A549 (cell line): ENCODE measurements around the gene PLOD3. TPM values are rescaled to one million over a fixed set of nuclear protein-coding genes. Genes with fewer than 3 reads are reported as not detected.
A peak's percentile ranks its signal among the peaks of the same experiment; 100 is the strongest.

Experiments used
- ATAC-seq, 2 experiments: fragments of 200-7000 bp in 1 of 2; fragments of >200 bp in 1 of 2; cut with Nextera tagmentation in 1 of 2; cut with Tn5 transposase in 1 of 2; 3 replicates each; pipeline versions ENCODE4 v1.8.0 to v1.9.1; 2018 to 2020; ENCODE audit warnings: mild to moderate bottlenecking in 1 of 2, moderate library complexity in 1 of 2
- CTCF ChIA-PET: fragments of 300-600 bp; sonication (Branson Sonifier 250); formaldehyde crosslinking; extraction: SDS; loops from one replicate; lab custom pipeline; 2021; ENCODE audit warnings: antibody characterized with exemption, inconsistent platforms; lab: Yijun Ruan, JAX
- POLR2A ChIA-PET: fragments of 350-600 bp; formaldehyde crosslinking; extraction: SDS; loops from one replicate; lab custom pipeline; 2021; ENCODE audit warnings: antibody characterized with exemption, inconsistent platforms; lab: Yijun Ruan, JAX
- DNase-seq, 2 experiments: peaks; one replicate each; pipeline versions ENCODE4 v3.0.0 to v3.0.0-alpha.2; 2011 to 2016; ENCODE audit warnings: low read depth in 1 of 2, low spot score in 1 of 2
- FAIRE-seq: peaks from 2 replicates; lab custom pipeline; 2011; peaks lifted over from hg19 to GRCh38; lab: Jason Lieb, UNC
- H3K27ac ChIP-seq, 2 experiments: fragments of >200 bp; sonication (Bioruptor Twin); formaldehyde crosslinking; 3 replicates each; pipeline ENCODE4 v1.5.1; 2016 to 2017
- H3K4me1 ChIP-seq: fragments of >200 bp; sonication (Bioruptor Twin); formaldehyde crosslinking; 3 replicates; pipeline ENCODE4 v1.6.1; 2016
- H3K4me2 ChIP-seq: fragments of >200 bp; sonication (Bioruptor Twin); formaldehyde crosslinking; 3 replicates; pipeline ENCODE4 v1.6.1; 2016
- H3K4me3 ChIP-seq: fragments of >200 bp; sonication (Bioruptor Twin); formaldehyde crosslinking; 3 replicates; pipeline ENCODE4 v1.5.1; 2016
- H3K9me3 ChIP-seq: fragments of >200 bp; sonication (Bioruptor Twin); formaldehyde crosslinking; 3 replicates; pipeline ENCODE4 v1.6.1; 2016
- BHLHE40 ChIP-seq: IDR thresholded peaks from 2 replicates; pipeline ENCODE4 v1.6.1; 2012; ENCODE audit warnings: low read depth, low read length, inconsistent platforms
- CBX8 ChIP-seq: fragments of 200-600 bp; sonication (generic); IDR thresholded peaks from 2 replicates; pipeline ENCODE4 v1.6.1; 2016
- CEBPB ChIP-seq, 2 experiments: fragments of >200 bp in 1 of 2; sonication (Bioruptor Twin) in 1 of 2; formaldehyde crosslinking in 1 of 2; IDR thresholded peaks; 2 replicates each; pipeline ENCODE4 v1.6.1; 2012 to 2016
- CHD2 ChIP-seq: fragments of 150-350 bp; IDR thresholded peaks from 2 replicates; pipeline ENCODE4 v1.6.1; 2014; ENCODE audit warnings: low read length; ENCODE audit not compliant: partially characterized antibody
- EHMT2 ChIP-seq: fragments of 200-600 bp; sonication (generic); IDR thresholded peaks from 2 replicates; pipeline ENCODE4 v1.6.1; 2016; ENCODE audit warnings: antibody characterized with exemption, low read depth, mild to moderate bottlenecking, moderate library complexity
- EP300 ChIP-seq, 2 experiments: fragments of >200 bp; sonication (Bioruptor Twin); formaldehyde crosslinking; IDR thresholded peaks; 2 replicates in 1 of 2; 3 replicates in 1 of 2; pipeline ENCODE4 v1.6.1; 2016 to 2017
- JUNB ChIP-seq: fragments of >200 bp; sonication (Bioruptor Twin); formaldehyde crosslinking; IDR thresholded peaks from 2 replicates; pipeline ENCODE4 v1.6.1; 2016
- MAZ ChIP-seq: fragments of 150-350 bp; IDR thresholded peaks from 2 replicates; pipeline ENCODE4 v1.6.1; 2014; ENCODE audit warnings: antibody characterized with exemption, low read depth, low read length, borderline replicate concordance
- NFE2L2 ChIP-seq: fragments of 150-350 bp; conservative IDR thresholded peaks from 2 replicates; pipeline ENCODE4 v1.6.1; 2014; ENCODE audit warnings: low read length
- NPAS2 ChIP-seq: fragments of 250-450 bp; sonication (Bioruptor Pico); IDR thresholded peaks from 2 replicates; pipeline ENCODE4 v1.8.0; 2022; ENCODE audit warnings: mild to moderate bottlenecking, moderate library complexity, borderline replicate concordance
- RARB ChIP-seq: fragments of 250-450 bp; sonication (Bioruptor Pico); IDR thresholded peaks from 2 replicates; pipeline ENCODE4 v1.8.0; 2021; ENCODE audit warnings: mild to moderate bottlenecking, moderate library complexity
- RFX5 ChIP-seq: fragments of 450-650 bp; IDR thresholded peaks from 2 replicates; pipeline ENCODE4 v1.7.1; 2014; ENCODE audit warnings: antibody characterized with exemption, mild to moderate bottlenecking, moderate library complexity
- TP53 ChIP-seq: fragments of 250-450 bp; sonication (Bioruptor Pico); IDR thresholded peaks from 2 replicates; pipeline ENCODE4 v1.5.0; 2021; ENCODE audit warnings: mild to moderate bottlenecking, moderate library complexity
- ZC3H11A ChIP-seq: fragments of 450-650 bp; IDR thresholded peaks from 2 replicates; pipeline ENCODE4 v1.6.1; 2014; ENCODE audit warnings: antibody characterized with exemption, mild to moderate bottlenecking
- ZFP36 ChIP-seq: fragments of 450-650 bp; IDR thresholded peaks from 2 replicates; pipeline ENCODE4 v1.6.1; 2014; ENCODE audit warnings: borderline replicate concordance; ENCODE audit not compliant: partially characterized antibody
- WGBS: methylation state at CpG from one replicate; pipeline ENCODE4 v1.1.6; 2017; ENCODE audit errors: missing lambda C conversion rate; 5-methylcytosine and 5-hydroxymethylcytosine counted together
- polyA plus RNA-seq, 4 experiments: library from polyadenylated mRNA; depleted of rRNA in 3 of 4; stranded (reverse); fragments of >200 nt; fragmentation: RNase III in 1 of 4; extraction: RNeasy Plus Mini Kit Qiagen cat#74134 plus additional on column Dnase treatment in 1 of 4; gene quantifications; 2 replicates in 3 of 4; 3 replicates in 1 of 4; pipeline ENCODE4 v1.2.3, GENCODE V29; 2011 to 2017
- TF ChIP-seq, protein P1 (sequence below): IDR thresholded peaks from 2 replicates; pipeline ENCODE4 v1.6.1; 2012; ENCODE audit warnings: low read depth, borderline replicate concordance
- TF ChIP-seq, protein P2 (sequence below): fragments of 250-450 bp; sonication (Bioruptor Pico); IDR thresholded peaks from 2 replicates; pipeline ENCODE4 v1.5.0; 2021; ENCODE audit warnings: mild to moderate bottlenecking, moderate library complexity, borderline replicate concordance
- TF ChIP-seq, protein P3 (sequence below): IDR thresholded peaks from 2 replicates; pipeline ENCODE4 v1.6.1; 2012
- TF ChIP-seq, protein P4 (sequence below): fragments of 250-450 bp; sonication (Bioruptor Pico); IDR thresholded peaks from 2 replicates; pipeline ENCODE4 v1.5.0; 2020; ENCODE audit warnings: low read depth, mild to moderate bottlenecking, moderate library complexity
- TF ChIP-seq, protein P5 (sequence below): fragments of >200 bp; sonication (Bioruptor Twin); formaldehyde crosslinking; IDR thresholded peaks from 3 replicates; pipeline ENCODE4 v1.5.1; 2016

PLOD3 gene
- polyA plus RNA-seq, 2 of the 4 experiments (the other 2 are of a cell fraction), result 26.0 to 48.7 TPM

DNA sequence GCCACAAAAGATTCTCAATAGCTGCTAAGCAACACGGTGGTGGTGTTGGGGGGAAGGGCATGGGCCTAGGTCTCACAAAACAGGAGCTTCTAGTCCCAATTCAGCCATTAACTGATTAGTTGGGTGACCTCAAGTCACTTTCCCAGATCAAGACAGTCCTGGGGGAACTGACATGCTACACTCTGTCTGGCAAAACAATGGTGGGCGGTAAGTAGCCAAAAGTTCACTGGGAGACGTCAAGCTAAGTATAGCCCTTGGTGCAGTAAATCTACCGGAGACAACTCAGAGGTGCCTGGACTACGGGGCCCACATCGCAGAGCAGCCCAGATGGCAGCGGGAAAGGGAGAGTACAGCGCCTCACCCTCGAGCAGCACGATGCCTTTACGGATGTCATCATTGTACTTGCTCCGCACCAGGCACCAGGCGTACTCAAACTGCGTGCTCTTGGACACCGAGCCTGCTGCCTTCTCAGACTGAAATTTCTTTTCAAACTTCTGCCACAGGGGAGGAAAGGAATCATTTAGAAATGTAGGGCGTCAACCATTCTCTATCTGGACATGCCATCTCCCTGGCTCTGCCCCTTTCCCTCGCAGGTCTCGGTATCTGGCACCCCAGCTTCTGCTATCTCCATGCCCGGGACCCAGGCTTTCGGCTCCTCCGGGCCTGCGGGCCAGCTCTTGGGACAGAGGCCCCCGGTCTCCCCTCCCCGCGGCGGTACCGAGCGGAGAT is 26.4 kb upstream of the PLOD3 start:
- peak in 1 of 2 experiments; percentile 1; a peak in 2 of 6 replicates for ATAC-seq
- Histone ChIP-seq H3K4me2 (peak overlapping the region; percentile 96), H3K9me3 (no peaks in the 10 kb centered on the region)
- CTCF ChIA-PET, result interaction anchor here (0.6 to 5.3 kb wide), 36 partner anchors 8 to 349 kb away, joined by 3 to 60 read pairs (median 4); partner anchors contain the start of genes AP1S1, MUC12, PLOD3 and ZNHIT1
- 28% methylated on average over 24 of the region's 28 CpGs for WGBS
- TF ChIP-seq, protein P1, sequence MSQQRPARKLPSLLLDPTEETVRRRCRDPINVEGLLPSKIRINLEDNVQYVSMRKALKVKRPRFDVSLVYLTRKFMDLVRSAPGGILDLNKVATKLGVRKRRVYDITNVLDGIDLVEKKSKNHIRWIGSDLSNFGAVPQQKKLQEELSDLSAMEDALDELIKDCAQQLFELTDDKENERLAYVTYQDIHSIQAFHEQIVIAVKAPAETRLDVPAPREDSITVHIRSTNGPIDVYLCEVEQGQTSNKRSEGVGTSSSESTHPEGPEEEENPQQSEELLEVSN, result no peak
- TF ChIP-seq MAZ (no peak), TP53 (CRISPR knock-in tag) (no peak), CEBPB (IDR thresholded peaks at IDR 0.05) (no peak), RFX5 (no peak), EHMT2 (no peak), RARB (no peak), BHLHE40 (no peak), NFE2L2 (no peak), ZFP36 (no peak), CBX8 (no peak)
- TF ChIP-seq, protein P2, sequence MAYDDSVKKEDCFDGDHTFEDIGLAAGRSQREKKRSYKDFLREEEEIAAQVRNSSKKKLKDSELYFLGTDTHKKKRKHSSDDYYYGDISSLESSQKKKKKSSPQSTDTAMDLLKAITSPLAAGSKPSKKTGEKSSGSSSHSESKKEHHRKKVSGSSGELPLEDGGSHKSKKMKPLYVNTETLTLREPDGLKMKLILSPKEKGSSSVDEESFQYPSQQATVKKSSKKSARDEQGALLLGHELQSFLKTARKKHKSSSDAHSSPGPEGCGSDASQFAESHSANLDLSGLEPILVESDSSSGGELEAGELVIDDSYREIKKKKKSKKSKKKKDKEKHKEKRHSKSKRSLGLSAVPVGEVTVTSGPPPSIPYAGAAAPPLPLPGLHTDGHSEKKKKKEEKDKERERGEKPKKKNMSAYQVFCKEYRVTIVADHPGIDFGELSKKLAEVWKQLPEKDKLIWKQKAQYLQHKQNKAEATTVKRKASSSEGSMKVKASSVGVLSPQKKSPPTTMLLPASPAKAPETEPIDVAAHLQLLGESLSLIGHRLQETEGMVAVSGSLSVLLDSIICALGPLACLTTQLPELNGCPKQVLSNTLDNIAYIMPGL (CRISPR knock-in tag), result no peak
- TF ChIP-seq, protein P3, sequence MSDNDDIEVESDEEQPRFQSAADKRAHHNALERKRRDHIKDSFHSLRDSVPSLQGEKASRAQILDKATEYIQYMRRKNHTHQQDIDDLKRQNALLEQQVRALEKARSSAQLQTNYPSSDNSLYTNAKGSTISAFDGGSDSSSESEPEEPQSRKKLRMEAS, result no peak
- TF ChIP-seq, protein P4, sequence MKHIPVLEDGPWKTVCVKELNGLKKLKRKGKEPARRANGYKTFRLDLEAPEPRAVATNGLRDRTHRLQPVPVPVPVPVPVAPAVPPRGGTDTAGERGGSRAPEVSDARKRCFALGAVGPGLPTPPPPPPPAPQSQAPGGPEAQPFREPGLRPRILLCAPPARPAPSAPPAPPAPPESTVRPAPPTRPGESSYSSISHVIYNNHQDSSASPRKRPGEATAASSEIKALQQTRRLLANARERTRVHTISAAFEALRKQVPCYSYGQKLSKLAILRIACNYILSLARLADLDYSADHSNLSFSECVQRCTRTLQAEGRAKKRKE (CRISPR knock-in tag), result no peak
- TF ChIP-seq, protein P5, sequence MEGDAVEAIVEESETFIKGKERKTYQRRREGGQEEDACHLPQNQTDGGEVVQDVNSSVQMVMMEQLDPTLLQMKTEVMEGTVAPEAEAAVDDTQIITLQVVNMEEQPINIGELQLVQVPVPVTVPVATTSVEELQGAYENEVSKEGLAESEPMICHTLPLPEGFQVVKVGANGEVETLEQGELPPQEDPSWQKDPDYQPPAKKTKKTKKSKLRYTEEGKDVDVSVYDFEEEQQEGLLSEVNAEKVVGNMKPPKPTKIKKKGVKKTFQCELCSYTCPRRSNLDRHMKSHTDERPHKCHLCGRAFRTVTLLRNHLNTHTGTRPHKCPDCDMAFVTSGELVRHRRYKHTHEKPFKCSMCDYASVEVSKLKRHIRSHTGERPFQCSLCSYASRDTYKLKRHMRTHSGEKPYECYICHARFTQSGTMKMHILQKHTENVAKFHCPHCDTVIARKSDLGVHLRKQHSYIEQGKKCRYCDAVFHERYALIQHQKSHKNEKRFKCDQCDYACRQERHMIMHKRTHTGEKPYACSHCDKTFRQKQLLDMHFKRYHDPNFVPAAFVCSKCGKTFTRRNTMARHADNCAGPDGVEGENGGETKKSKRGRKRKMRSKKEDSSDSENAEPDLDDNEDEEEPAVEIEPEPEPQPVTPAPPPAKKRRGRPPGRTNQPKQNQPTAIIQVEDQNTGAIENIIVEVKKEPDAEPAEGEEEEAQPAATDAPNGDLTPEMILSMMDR, result no peak
- TF ChIP-seq, all 56 proteins: peak for 0
- Histone ChIP-seq H3K27ac (peak overlapping the region; percentile 86 to 93), H3K4me1 (peaks cover 15% of the 10 kb centered on the region), H3K4me3 (peak overlapping the region; percentile 88)
- DNase-seq, result no peak
- POLR2A ChIA-PET, result interaction anchor here (0.8 to 2.7 kb wide), 5 partner anchors 8 to 100 kb away, joined by 3 to 15 read pairs (median 6); partner anchors contain the start of genes PLOD3 and ZNHIT1
- FAIRE-seq, result no peak

DNA sequence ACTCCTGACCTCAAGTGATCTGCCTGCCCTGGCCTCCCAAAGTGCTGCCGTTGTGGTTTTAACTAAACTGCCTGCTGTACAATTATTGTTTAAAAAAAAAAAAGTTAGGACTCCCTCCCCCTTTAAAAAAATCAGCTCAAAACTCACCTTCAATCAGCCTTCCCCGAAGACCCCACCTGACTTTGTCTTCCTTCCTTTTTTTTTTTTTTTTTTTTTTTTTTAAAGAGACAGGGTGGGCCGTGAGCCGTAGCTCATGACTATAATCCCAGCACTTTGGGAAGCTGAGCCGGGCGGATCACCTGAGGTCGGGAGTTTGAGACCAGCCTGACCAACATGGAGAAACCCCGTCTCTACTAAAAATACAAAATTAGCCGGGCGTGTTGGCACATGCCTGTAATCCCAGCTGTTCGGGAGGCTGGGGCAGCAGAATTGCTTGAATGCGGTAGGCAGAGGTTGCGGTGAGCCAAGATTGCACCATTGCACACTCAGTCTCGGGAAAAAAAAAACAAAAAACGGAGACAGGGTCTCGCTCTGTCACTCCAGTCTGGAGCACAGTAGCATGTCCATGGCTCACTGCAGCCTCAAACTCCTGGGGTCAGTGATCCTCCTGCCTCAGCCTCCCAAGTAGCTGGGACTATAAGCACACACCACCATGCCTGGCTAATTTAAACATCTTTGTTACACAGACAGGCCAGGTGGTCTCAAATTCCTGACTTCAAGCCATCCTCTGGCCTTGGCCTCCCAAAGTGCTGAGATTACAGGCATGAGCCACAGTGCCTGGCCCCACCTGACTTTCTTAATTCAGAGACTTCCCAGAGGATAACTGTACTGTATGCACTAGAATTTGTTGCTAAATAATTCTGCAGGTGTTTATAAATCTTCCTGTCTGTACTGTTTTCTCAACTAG is 24.3 kb upstream of the PLOD3 start:
- ChIA-PET POLR2A (no interaction called here), CTCF (interaction anchor here (0.7 to 5.3 kb wide), 5 partner anchors 9 to 97 kb away, joined by 3 to 60 read pairs (median 7); partner anchors contain the start of gene ZNHIT1)
- FAIRE-seq, result no peak
- ATAC-seq, result no peak
- Histone ChIP-seq H3K4me1 (peaks cover 15% of the 10 kb centered on the region), H3K4me2 (no peak overlapping the region), H3K4me3 (no peak overlapping the region), H3K9me3 (no peaks in the 10 kb centered on the region), H3K27ac (0 out of 6 replicates have a peak overlapping the region, but pooled peaks of 1 of the 2 experiments have one; percentile 0)
- no peak for DNase-seq
- 92% methylated on average over 16 of the region's 16 CpGs for WGBS
- TF ChIP-seq MAZ (no peak), ZC3H11A (no peak), NPAS2 (no peak), JUNB (no peak), EP300 (IDR thresholded peaks at IDR 0.05) (no peak), CHD2 (no peak)
